GM18511 (cell line): ENCODE results near the gene TRIM32.
A peak's percentile ranks its signal among the peaks of the same experiment; 100 is the strongest.

Source experiments
- ATAC-seq: cut with Tn5 transposase; IDR thresholded peaks from one replicate; pipeline ENCODE4 v1.9.1; 2021; ENCODE audit warnings: mild to moderate bottlenecking, moderate library complexity; ENCODE audit not compliant: unreplicated experiment

Gene TRIM32

GRCh38 chr9:116687074-116687753, at the start of gene TRIM32:
TRIM32 (plus strand) TSS chr9:116687305; CDS start chr9:116697743, 10,438 bp downstream.
- peak; percentile 98 for ATAC-seq

- ATAC-seq = no peak
These were observed 47.8 kb upstream of the TRIM32 start for GRCh38 chr9:116639251-116639741.

GRCh38 chr9:116641292-116642059, 45.6 kb upstream of the TRIM32 start:
- no peak for ATAC-seq

GRCh38 chr9:116643691-116644090, 43.4 kb upstream of the TRIM32 start:
- ATAC-seq = no peak

- ATAC-seq = no peak
These were observed 42.9 kb upstream of the TRIM32 start for GRCh38 chr9:116644091-116644688.

- ATAC-seq = peak; percentile 75
These were observed 40.2 kb upstream of the TRIM32 start for GRCh38 chr9:116646661-116647514.

- ATAC-seq = peak; percentile 18
These were observed 39.6 kb upstream of the TRIM32 start for GRCh38 chr9:116647515-116647809.

GRCh38 chr9:116653348-116654058, 33.6 kb upstream of the TRIM32 start:
- ATAC-seq = no peak

GRCh38 chr9:116654059-116654355, 33.1 kb upstream of the TRIM32 start:
- ATAC-seq = no peak

GRCh38 chr9:116656501-116656971, 30.6 kb upstream of the TRIM32 start:
- ATAC-seq = no peak

GRCh38 chr9:116656977-116657376, 30.1 kb upstream of the TRIM32 start:
- no peak for ATAC-seq

- ATAC-seq = no peak
These were observed 28.8 kb upstream of the TRIM32 start for GRCh38 chr9:116658265-116658664.

GRCh38 chr9:116661037-116661954, 25.8 kb upstream of the TRIM32 start:
- peak; percentile 92 for ATAC-seq

- no peak for ATAC-seq
These were observed 24.3 kb upstream of the TRIM32 start for GRCh38 chr9:116662646-116663310.

GRCh38 chr9:116663581-116663980, 23.5 kb upstream of the TRIM32 start:
- no peak for ATAC-seq

- no peak for ATAC-seq
These were observed 18.0 kb upstream of the TRIM32 start for GRCh38 chr9:116668970-116669695.

GRCh38 chr9:116671605-116672004, 15.5 kb upstream of the TRIM32 start:
- ATAC-seq = no peak

GRCh38 chr9:116673375-116673774, 13.7 kb upstream of the TRIM32 start:
- no peak for ATAC-seq
